IPS DF 6.9 (cell line): ENCODE data around the gene MAP3K15.
"Not testable (repeated sequence)": the region's sequence is repeated elsewhere in the genome, so short reads cannot be mapped to it uniquely, and the experiment has no call there.

ENCODE experiments used
- DNase-seq: peaks from one replicate; pipeline ENCODE4 v3.0.0-alpha.2; 2013; ENCODE audit warnings: low read depth, low spot score
- H3K27ac ChIP-seq: one replicate; pipeline ENCODE4 v1.5.1; 2013; ENCODE audit warnings: low read length, control low read depth
- H3K27me3 ChIP-seq: 2 replicates; pipeline ENCODE4 v1.6.1; 2013; ENCODE audit warnings: mild to moderate bottlenecking, low read length; ENCODE audit not compliant: control insufficient read depth, insufficient read depth
- H3K36me3 ChIP-seq: 2 replicates; pipeline ENCODE4 v1.6.1; 2013; ENCODE audit warnings: low read length; ENCODE audit not compliant: control insufficient read depth, insufficient read depth
- H3K4me1 ChIP-seq: 2 replicates; pipeline ENCODE4 v1.6.1; 2013; ENCODE audit warnings: low read length; ENCODE audit not compliant: control insufficient read depth, insufficient read depth
- H3K4me3 ChIP-seq: 2 replicates; pipeline ENCODE4 v1.5.1; 2013; ENCODE audit warnings: mild to moderate bottlenecking, low read length
- H3K9me3 ChIP-seq: 2 replicates; pipeline ENCODE4 v1.6.1; 2013; ENCODE audit warnings: low read length, inconsistent platforms; ENCODE audit not compliant: control insufficient read depth, insufficient read depth
- WGBS: extraction: QIAGEN DNeasy Blood & Tissue Kit; methylation state at CpG from one replicate; pipeline ENCODE4 v1.1.7; 2013; ENCODE audit warnings: mixed read lengths, missing lambda C conversion rate; ENCODE audit not compliant: insufficient read length, insufficient coverage; 5-methylcytosine and 5-hydroxymethylcytosine counted together

The MAP3K15 gene

DNA sequence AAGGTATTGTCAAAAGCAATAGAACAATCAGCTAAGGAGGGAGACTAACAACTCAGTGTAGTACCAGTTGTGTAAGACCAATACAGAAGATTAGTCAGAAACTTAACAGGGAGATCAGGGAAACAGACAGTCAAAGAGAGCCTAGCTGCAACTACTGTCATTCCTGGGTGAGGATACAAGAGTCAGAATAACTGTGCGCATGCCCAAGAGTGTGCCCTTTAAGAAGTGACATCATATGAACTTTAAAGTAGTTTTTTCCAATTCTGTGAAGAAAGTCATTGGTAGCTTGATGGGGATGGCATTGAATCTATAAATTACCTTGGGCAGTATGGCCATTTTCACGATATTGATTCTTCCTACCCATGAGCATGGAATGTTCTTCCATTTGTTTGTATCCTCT is 46.9 kb downstream of the MAP3K15 start:
- H3K9me3 ChIP-seq, H3K4me1 ChIP-seq, DNase-seq, H3K27ac ChIP-seq, H3K27me3 ChIP-seq, H3K36me3 ChIP-seq, H3K4me3 ChIP-seq: not testable (repeated sequence)
- WGBS: no CpG with 5 or more reads among the region's 2 CpGs

DNA sequence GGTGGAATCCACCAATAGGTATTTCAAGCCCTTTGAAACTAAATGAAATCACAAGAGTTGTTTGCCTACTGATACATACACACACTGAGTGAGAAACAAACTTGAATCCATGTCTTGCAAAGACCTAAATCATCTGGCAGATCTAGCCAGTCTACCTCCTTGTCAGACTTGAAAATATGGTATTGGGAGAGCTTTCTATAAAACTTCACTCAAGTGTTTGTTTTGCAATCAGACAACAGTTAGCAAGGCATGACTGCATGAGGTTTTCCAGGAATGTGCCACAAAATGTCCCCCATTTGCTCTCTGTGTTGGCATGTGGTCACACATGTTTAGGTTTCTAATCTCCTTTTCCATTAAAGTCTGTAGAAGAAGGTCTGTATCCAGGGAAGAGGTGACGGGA is 52.4 kb downstream of the MAP3K15 start:
- Histone ChIP-seq H3K27ac (no peak overlapping the region), H3K4me1 (no peaks in the 10 kb centered on the region), H3K36me3 (no peaks in the 10 kb centered on the region), H3K4me3 (no peak overlapping the region), H3K27me3 (no peaks in the 10 kb centered on the region), H3K9me3 (no peaks in the 10 kb centered on the region)
- WGBS: no CpG with 5 or more reads among the region's 1 CpG
- DNase-seq: no peak

GRCh38 chrX:19462231-19462630 is 53.1 kb downstream of the MAP3K15 start:
- H3K4me3 ChIP-seq: no peak overlapping the region
- no peaks in the 10 kb centered on the region for H3K9me3 ChIP-seq
- no CpG with 5 or more reads among the region's 2 CpGs for WGBS
- no peaks in the 10 kb centered on the region for H3K27me3 ChIP-seq
- no peak overlapping the region for H3K27ac ChIP-seq
- H3K36me3 ChIP-seq: no peaks in the 10 kb centered on the region
- DNase-seq: no peak
- no peaks in the 10 kb centered on the region for H3K4me1 ChIP-seq

GRCh38 chrX:19457662-19458061 is 57.6 kb downstream of the MAP3K15 start:
- Histone ChIP-seq H3K4me3 (no peak overlapping the region), H3K36me3 (no peaks in the 10 kb centered on the region), H3K27me3 (no peaks in the 10 kb centered on the region), H3K27ac (no peak overlapping the region), H3K9me3 (no peaks in the 10 kb centered on the region), H3K4me1 (no peaks in the 10 kb centered on the region)
- no CpG with 5 or more reads among the region's 4 CpGs for WGBS
- DNase-seq: no peak

DNA sequence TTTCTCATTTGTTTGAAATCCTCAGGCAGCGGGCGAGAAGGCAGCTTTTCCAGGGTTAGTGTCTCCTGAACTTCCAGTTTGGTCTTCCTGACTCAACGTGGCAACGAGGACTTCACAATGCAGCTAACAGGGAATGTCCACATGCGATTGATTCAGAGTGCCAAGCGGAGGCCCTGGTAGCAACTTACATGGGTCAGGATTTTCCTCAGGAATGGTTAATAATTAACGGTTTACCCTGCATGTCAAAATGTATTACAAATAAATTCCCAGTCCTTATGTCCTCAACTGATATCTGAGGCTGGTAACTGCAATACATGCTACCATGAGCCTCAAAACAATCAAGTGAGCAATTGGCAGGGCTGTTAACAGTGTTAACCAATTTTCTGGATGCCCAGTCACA is 67.2 kb downstream of the MAP3K15 start:
- no CpG with 5 or more reads among the region's 7 CpGs for WGBS
- DNase-seq: no peak
- Histone ChIP-seq H3K9me3 (no peaks in the 10 kb centered on the region), H3K36me3 (no peaks in the 10 kb centered on the region), H3K4me1 (no peaks in the 10 kb centered on the region), H3K27ac (no peak overlapping the region), H3K27me3 (no peaks in the 10 kb centered on the region), H3K4me3 (no peak overlapping the region)

GRCh38 chrX:19446397-19446796 is 68.9 kb downstream of the MAP3K15 start:
- Histone ChIP-seq H3K4me3 (no peak overlapping the region), H3K4me1 (no peaks in the 10 kb centered on the region), H3K36me3 (no peaks in the 10 kb centered on the region), H3K27me3 (no peaks in the 10 kb centered on the region), H3K9me3 (no peaks in the 10 kb centered on the region), H3K27ac (no peak overlapping the region)
- no peak for DNase-seq
- no CpG with 5 or more reads among the region's 4 CpGs for WGBS

GRCh38 chrX:19445772-19446171 is 69.5 kb downstream of the MAP3K15 start:
- not testable (repeated sequence) for H3K27me3 ChIP-seq, H3K27ac ChIP-seq, H3K4me1 ChIP-seq, H3K36me3 ChIP-seq, DNase-seq, H3K4me3 ChIP-seq, H3K9me3 ChIP-seq
- WGBS: no CpG with 5 or more reads among the region's 10 CpGs

- Histone ChIP-seq H3K4me3 (no peak overlapping the region), H3K9me3 (no peaks in the 10 kb centered on the region), H3K27me3 (no peaks in the 10 kb centered on the region), H3K4me1 (no peaks in the 10 kb centered on the region), H3K27ac (no peak overlapping the region), H3K36me3 (no peaks in the 10 kb centered on the region)
- DNase-seq: no peak
- WGBS: no CpG with 5 or more reads among the region's 10 CpGs
Measured at GRCh38 chrX:19443869-19444526, 71.3 kb downstream of the MAP3K15 start.

GRCh38 chrX:19440713-19441112 is 74.6 kb downstream of the MAP3K15 start:
- H3K36me3 ChIP-seq: no peaks in the 10 kb centered on the region
- no peak overlapping the region for H3K4me3 ChIP-seq

GRCh38 chrX:19422661-19423060 is 92.6 kb downstream of the MAP3K15 start:
- not testable (repeated sequence) for H3K27me3 ChIP-seq, H3K4me3 ChIP-seq, H3K36me3 ChIP-seq, H3K27ac ChIP-seq, DNase-seq, H3K9me3 ChIP-seq, H3K4me1 ChIP-seq
- WGBS: no CpG with 5 or more reads among the region's 4 CpGs

More at GRCh38 chrX:19440713-19441112, 74.6 kb downstream of the MAP3K15 start:
- no peak for DNase-seq
- Histone ChIP-seq H3K4me1 (no peaks in the 10 kb centered on the region), H3K9me3 (no peaks in the 10 kb centered on the region), H3K27ac (no peak overlapping the region), H3K27me3 (no peaks in the 10 kb centered on the region)
- WGBS: no CpG with 5 or more reads among the region's 3 CpGs

GRCh38 chrX:19410259-19410658 is 105.0 kb downstream of the MAP3K15 start:
- no peak for DNase-seq

More at GRCh38 chrX:19410259-19410658, 105.0 kb downstream of the MAP3K15 start:
- WGBS: no CpG with 5 or more reads among the region's 2 CpGs
- no peaks in the 10 kb centered on the region for H3K4me1 ChIP-seq
- no peaks in the 10 kb centered on the region for H3K27me3 ChIP-seq
- H3K4me3 ChIP-seq: no peak overlapping the region
- H3K27ac ChIP-seq: no peak overlapping the region
- H3K9me3 ChIP-seq: no peaks in the 10 kb centered on the region
- H3K36me3 ChIP-seq: no peaks in the 10 kb centered on the region
